ENCODE results near the gene SERPIND1. TPM values are rescaled to one million over a fixed set of nuclear protein-coding genes. Genes with fewer than 3 reads are reported as not detected.

Gene SERPIND1
- total and polyA plus RNA-seq, 2 of the 8 experiments (the other 6 are each of a cell fraction or from before 2014, with no cell fraction given), result not detected

- Histone ChIP-seq H3K9me3 (ENCODE audit: insufficient read depth in 2 of 2, low read depth in 1 of 2, low read length in 1 of 2) (no peaks in the 10 kb centered on the region), H3K4ac (replicated peaks; ENCODE audit: insufficient read length, low read depth, low read length) (no peak overlapping the region), H3K23ac (ENCODE audit: insufficient read length) (no peak overlapping the region), H3K79me1 (ENCODE audit: low read depth, low read length) (no peaks in the 10 kb centered on the region), H3K79me2 (ENCODE audit: control insufficient read depth in 1 of 2, insufficient read depth in 2 of 2, low read length in 2 of 2) (no peaks in the 10 kb centered on the region), H3K18ac (ENCODE audit: extremely low read depth, low read length) (no peak overlapping the region), H2AFZ (ENCODE audit: low read length) (no peak overlapping the region), H3K4me3 (ENCODE audit: extremely low read depth in 1 of 4, insufficient read depth in 2 of 4, low read depth in 3 of 4, low read length in 4 of 4) (no peak overlapping the region), H4K91ac (replicated peaks; ENCODE audit: insufficient read length, low read length) (no peak overlapping the region), H2BK20ac (ENCODE audit: low read length) (no peak overlapping the region), H2AK5ac (ENCODE audit: low read depth, low read length) (no peak overlapping the region), H2BK120ac (replicated peaks; ENCODE audit: low read depth, low read length) (no peak overlapping the region), H3K27me3 (replicated peaks in 1 of 4; ENCODE audit: control insufficient read depth in 3 of 4, extremely low read depth in 1 of 4, insufficient read depth in 3 of 4, low read length in 3 of 4) (no peaks in the 10 kb centered on the region), H3K14ac (ENCODE audit: insufficient read length) (no peak overlapping the region), H2BK5ac (ENCODE audit: low read depth, low read length) (no peak overlapping the region), H2BK15ac (ENCODE audit: low read length) (no peak overlapping the region), H2BK12ac (ENCODE audit: low read depth, low read length) (no peak overlapping the region), H3K36me3 (ENCODE audit: control insufficient read depth in 2 of 4, insufficient read depth in 4 of 4, low read length in 3 of 4) (no peaks in the 10 kb centered on the region; a peak in 1 of 8 replicates), H4K8ac (ENCODE audit: extremely low read depth, insufficient read depth, low read length) (no peak overlapping the region), H3K27ac (ENCODE audit: low read depth, low read length) (no peak overlapping the region), H4K20me1 (replicated peaks in 1 of 2; ENCODE audit: control insufficient read depth in 1 of 2, insufficient read depth in 2 of 2, low read length in 2 of 2) (peaks cover 0 to 1% of the 10 kb centered on the region in 2 experiments), H3K4me1 (replicated peaks in 1 of 4; ENCODE audit: control insufficient read depth in 3 of 4, insufficient read depth in 4 of 4, low read length in 3 of 4) (no peaks in the 10 kb centered on the region), H4K5ac (ENCODE audit: insufficient read length, low read depth, low read length) (no peak overlapping the region), H3K4me2 (ENCODE audit: insufficient read depth in 1 of 2, low read depth in 2 of 2, low read length in 2 of 2) (no peak overlapping the region), H3K56ac (replicated peaks; ENCODE audit: insufficient read length, low read depth, low read length) (no peak overlapping the region), H3K9ac (replicated peaks in 1 of 4; ENCODE audit: extremely low read depth in 1 of 4, low read depth in 3 of 4, low read length in 3 of 4) (no peak overlapping the region), H3K23me2 (ENCODE audit: low read depth, low read length) (no peaks in the 10 kb centered on the region; the same call in 1 of the 2 replicates)
- ChIA-PET POLR2A (ENCODE audit: partially characterized antibody) (no interaction called here), CTCF (ENCODE audit: partially characterized antibody) (no interaction called here)
- DNase-seq (ENCODE audit: low read depth in 1 of 2, low spot score in 2 of 2), result no peak
- no peak for FAIRE-seq
- TF ChIP-seq TCF12 (IDR thresholded peaks at IDR 0.05; ENCODE audit: low read depth, low read length), result no peak
- WGBS, 2 experiments (ENCODE audit: extremely low coverage in 1 of 2, insufficient coverage in 1 of 2, insufficient read length in 1 of 2, insufficient replicate concordance in 2 of 2, low coverage in 1 of 2, low lambda C conversion rate in 2 of 2, missing lambda C conversion rate in 1 of 2), result 96% methylated on average over 6 of the region's 6 CpGs; no CpG with 5 or more reads in 1 of the 2 experiments
Observed at GRCh38 chr22:20825624-20826023, 51.7 kb downstream of the SERPIND1 start.

Data from H1 (cell line).